ENCODE data around the gene HNRNPLL.

Gene HNRNPLL

DNA sequence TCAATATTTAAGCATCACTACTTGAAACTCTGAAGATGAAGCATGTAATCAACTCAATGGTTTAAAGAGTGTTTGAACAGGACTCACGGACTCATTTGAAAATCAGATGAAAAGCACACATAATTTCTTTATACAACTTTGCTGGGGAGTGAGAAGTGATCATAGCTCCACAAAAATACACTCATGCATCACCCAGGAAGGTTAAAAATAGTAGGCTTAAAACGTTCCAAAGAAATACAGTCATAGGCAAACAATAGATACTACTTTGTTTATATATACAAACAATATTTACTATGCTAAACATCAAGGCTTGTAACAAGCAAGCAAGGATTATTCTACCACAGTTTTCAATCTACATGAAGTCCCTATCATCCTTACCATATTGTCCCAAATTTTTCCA, 11.6 kb downstream of the HNRNPLL start:
- peak; percentile 7 for DNase-seq

GRCh38 chr2:38590053-38590452, 12.7 kb downstream of the HNRNPLL start:
- DNase-seq: no peak

DNA sequence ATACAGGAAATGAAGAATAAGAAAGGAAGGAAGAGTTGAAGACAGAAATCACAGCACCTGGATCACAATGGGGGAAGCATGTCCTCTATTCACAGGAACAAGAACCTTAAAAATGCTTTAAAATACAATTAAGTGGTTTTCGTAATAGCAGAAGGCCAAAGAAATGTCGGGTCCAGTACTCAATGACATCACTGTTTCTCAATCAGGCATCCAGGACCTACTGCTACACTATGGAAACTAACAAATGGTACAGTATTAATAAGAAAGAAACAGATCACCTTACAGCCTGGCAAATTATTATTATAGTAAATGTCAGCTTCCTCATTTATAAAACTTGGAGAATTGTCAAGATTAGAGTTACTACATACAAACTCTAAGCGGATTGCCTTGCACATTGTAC, 15.8 kb downstream of the HNRNPLL start:
- DNase-seq: no peak

DNA sequence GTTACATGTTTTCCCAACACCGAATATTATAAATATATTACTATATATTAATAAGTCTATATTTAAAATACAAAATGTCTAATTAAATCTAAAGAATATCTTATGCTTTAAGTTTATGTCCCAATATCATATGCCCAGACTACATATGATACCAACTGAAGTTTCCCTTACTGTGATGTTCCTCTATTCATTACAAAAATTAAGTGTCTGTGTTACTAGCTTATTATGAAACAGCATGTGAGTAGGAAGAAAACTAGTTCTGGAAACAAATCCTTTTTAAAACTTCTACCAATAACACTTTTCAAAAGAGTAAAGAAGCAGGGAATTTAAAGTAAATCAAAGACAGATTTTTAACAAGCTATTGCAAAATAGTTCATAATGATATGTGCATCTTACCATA, 17.8 kb downstream of the HNRNPLL start:
- no peak for DNase-seq

DNA sequence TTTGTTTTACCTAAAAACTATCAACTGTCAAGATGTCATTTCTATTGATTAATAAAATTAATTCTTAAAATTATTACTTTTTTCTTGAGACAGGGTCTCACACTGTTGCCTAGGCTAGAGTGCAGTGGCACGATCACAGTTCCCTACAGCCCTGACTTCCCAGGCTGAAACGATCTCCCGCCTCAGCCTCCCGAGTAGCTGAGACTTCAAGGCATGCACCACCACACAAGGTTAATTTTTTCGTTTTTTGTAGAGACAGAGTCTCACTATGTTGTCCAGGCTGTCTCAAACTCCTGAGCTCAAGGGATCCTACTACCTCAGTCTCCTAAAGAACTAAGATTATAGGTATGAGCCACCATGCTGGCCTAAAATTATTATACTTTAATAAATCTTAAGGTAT, 18.7 kb downstream of the HNRNPLL start:
- DNase-seq: no peak

DNA sequence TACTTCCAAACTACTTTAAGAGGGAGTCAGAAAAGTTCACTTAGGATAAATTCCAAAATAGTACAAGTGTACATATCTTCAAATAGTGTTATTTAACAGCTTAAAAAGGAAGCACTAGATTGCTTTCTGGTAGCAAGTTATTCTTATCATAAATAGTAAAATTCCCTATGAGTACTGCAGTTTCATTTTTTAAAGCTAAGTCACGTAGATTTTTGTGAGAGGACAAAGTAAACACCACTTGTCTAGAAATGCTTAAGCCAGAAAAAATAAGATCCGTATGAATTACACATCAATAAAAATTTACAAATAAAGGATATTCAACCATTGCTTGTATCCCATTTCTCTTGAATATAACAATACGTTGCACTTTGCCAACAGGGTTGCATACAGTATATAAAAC, 19.2 kb downstream of the HNRNPLL start:
- DNase-seq: no peak

GRCh38 chr2:38581193-38582147, 21.3 kb downstream of the HNRNPLL start:
- DNase-seq: peak; percentile 72

DNA sequence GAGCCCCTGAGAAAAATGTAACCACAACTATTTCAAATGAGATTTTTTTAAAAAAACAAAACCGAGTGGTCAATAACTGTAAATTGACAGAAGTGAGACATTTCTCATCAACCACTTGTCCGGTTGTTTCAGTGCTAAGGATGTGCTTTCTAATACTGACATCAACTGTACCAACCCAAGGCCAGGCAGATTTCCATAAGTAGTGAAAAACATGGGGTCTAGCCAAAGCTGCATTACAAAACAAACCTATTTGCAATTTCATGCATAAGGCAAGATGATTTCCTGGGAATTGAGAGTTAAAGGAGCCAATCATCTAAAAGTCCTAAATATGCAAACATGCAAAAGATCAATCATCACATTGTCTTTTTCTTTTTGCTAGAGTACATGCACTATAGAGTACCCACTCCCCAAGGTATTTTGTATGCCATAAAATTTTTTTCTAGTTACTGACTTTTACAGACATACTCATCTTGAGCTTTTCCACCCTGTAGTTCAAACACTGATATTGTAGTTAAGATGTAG, 22.6 kb downstream of the HNRNPLL start:
- DNase-seq: no peak

- no peak for DNase-seq
Measured at GRCh38 chr2:38578832-38579231, 23.9 kb downstream of the HNRNPLL start.

DNA sequence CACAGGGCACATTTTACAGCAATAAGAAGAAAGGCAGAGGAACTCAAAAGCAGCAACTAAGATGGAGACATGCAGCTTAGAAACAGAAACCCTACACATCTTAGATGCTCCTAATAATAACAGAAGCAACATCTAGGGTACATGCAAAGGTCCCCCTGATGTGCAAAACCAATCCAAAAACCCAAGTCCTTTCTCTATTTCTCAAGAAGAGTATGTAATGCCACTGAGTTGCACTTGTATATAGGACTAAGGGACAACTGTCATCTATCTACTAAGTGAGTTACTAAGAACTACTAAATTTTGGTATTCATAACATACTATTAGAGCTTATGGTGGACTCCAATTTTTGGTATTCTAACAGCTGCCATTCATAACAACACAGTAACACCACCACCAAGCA, 28.4 kb downstream of the HNRNPLL start:
- DNase-seq: no peak

GRCh38 chr2:38572167-38572566, 30.6 kb downstream of the HNRNPLL start:
- no peak for DNase-seq

DNA sequence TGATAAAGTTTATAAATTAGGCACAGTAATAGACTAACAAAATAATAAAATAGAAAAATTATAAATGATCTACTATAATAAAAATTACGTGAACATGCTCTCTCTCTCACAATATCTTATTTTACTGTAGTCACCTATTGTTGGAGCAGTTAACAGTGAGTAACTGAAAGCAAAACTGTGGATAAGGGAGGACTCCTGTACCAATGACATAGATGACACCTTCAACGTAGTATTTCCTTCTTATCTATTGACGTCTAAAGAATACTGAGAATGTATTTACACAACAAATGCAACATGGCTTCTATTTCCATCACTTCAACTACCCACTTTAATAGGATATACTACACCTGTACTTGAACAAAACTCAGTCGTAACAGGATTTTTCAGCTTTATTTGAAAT, 31.5 kb downstream of the HNRNPLL start:
- no peak for DNase-seq

- DNase-seq: no peak
Measured at GRCh38 chr2:38568724-38569436, 33.8 kb downstream of the HNRNPLL start.

DNA sequence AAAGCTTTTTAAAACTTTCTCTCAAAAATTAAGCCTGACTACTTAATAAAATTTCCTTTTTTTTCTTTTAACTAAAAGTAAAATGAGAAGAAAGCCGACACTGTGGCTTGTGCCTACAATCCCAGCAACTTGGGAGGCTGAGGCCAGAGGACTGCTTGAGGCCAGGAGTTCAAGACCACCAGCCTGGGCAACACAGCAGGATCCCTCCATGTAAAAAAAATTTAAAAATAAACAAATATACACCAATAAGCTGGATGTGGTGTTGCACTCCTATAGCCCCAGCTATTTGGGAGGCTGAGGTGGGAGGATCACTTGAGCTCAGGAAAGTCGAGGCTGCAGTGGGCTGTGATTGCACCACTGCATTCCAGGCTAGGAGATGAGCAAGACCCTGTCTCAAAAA, 37.4 kb downstream of the HNRNPLL start:
- no peak for DNase-seq

DNA sequence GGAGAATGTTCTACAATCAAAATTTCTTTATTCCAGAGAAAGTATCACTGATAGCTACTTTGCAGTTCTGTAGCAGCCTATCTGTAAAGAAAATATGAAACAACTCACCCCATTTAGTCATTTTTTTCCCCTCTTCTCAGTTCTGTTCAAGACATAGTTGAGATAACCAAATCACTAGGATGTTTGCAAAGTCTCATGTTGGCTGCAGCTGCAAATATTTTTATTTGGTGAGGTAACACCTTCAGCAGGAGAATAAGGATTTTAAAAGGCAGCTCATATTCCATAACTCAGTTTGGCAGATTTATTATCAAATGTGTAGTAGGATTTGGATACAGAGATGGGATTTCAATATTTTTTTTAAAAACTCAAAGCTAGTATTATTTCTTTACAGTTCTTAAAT, 41.0 kb downstream of the HNRNPLL start:
- DNase-seq: no peak

GRCh38 chr2:38560092-38560491, 42.6 kb downstream of the HNRNPLL start:
- DNase-seq: no peak

DNA sequence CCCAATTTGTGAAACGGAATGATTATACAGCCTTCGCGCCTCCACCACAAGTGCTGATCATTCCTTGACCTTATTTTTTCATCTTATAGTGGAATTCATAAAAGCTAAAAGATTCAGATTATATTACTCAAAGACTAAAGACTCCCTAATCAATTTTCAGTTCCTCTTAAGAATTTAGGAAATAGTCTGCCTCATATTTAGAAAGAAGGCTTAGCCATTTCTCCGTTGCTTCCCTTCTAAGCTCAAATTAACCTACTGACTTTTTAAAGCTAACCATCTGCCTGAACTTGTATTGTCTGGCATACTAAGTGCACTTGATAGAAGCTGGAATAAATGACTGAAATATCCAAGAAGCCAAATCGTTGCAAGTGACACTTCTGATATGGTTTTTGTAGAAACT, 44.7 kb downstream of the HNRNPLL start:
- no peak for DNase-seq

DNA sequence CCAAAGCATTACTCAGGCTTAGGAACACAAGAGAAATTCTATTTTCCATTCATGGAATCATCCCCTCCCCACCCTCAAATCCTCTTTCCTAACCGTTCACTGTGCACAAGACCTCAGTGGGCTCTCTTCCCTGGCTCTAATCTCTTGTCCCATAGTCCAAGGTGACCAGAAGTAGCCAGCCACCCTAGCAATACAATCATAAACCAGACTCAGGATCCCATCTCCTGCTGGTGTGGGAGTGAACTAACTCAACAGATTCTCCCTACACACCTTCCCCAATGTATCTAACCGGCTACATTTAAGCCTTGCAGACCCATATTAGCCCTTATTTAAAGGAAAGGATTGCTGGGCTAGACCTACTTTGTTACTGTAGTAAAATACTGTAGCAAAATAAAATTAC, 45.5 kb downstream of the HNRNPLL start:
- DNase-seq: no peak

- DNase-seq: no peak
Measured at GRCh38 chr2:38556006-38556801, 46.5 kb downstream of the HNRNPLL start.

DNA sequence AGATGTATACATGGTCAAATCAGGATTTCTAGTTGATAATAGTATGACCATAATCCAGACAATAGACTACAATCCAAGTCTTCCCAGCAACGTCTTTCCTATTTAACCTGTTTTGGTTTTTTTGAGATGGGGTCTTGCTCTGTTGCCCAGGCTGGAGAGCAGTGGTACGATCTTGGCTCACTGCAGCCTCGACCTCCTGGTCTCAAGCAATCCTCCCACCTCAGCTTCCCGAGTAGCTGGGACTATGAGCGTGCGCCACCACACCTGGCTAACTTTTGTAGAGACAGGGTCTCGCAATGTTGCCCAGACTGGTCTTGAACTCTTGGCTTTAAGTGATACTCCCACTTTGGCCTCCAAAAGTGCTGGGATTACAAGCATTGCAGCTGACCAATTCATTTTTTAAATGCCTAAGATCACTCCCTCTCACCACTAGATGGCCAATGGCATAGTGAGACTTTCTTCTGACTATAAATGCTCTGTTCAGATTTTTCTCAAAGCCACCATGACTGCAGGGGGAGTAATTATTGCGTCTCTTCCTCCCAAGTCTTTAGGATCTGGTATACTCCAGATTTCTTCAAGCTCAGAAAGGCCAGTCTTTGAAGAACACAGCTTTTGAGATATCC, 47.6 kb downstream of the HNRNPLL start:
- DNase-seq: no peak

GRCh38 chr2:38553554-38553953, 49.2 kb downstream of the HNRNPLL start:
- no peak for DNase-seq

DNA sequence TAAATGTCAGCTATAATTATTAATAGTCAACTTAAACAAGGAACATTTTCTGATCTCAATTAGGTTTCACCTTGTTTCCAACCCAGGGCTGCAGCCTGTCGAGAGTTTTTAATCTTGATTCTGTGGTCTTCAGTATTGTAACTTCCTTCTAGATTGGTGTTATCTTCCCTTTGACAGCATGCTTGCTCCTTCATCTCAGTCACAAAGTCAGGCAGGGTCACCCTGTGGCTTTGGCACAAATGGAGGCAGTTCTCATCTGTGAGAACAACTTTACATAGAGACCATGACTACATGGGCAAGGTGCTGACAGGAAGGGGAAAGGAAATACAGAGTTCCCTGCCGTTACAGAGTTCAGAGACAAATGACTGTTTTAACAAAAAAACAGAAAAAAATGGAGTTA, 50.5 kb downstream of the HNRNPLL start:
- DNase-seq: no peak

- DNase-seq: no peak
Measured at GRCh38 chr2:38551746-38552145, 51.0 kb downstream of the HNRNPLL start.

Measured in NCI-H345 (cell line).